ENCODE results near the gene FGD6.

The FGD6 gene

DNA sequence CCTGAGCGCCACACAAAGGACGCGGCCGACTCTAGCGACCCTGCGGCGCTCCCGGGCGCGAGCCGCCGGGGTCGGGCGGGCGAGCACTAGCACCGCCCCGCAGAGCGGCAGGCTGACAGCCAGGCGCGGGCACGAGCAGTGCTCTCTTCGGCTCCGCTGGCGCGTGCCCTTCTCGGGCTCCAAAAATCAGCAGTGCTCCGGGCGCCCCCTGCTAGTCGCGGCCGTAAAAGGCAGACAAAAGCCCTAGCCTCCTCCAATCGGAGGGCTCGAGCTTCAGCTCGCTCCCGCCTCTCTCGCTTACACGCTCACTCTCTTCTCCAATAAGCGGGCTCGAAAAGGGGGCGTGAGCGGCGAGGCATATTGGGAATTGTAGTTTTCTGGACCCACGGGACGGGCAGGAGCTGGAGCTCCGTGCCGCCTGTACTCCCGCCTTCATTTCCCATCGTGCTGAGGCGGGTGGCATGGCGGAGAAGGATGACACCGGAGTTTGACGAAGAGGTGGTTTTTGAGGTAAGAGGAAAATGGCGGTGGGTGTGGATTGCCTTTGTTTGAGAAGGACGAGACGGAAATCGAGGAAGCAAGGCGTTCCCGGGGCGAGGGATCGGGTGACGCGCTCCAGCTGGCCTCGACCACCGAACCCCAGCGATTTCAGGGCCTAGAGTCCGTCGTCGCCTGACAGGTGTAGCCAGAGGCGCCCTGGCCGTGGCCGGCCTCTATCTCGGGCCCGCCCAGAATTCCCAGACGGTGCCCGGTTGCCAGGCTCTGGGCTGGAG is at the start of gene FGD6, which contains the start of gene VEZT:
Gene FGD6 (minus strand): TSS at position 91 of the 773 bp plus-strand sequence. CDS start 227 bp downstream, outside the sequence.
Gene VEZT (plus strand): TSS at position 431 of the 773 bp plus-strand sequence. CDS start 44 bp downstream, at position 475.
- FAIRE-seq = peak; percentile 58
- DNase-seq (ENCODE audit: insufficient read length, low spot score) = peak; percentile 63
- TF ChIP-seq, protein P1, sequence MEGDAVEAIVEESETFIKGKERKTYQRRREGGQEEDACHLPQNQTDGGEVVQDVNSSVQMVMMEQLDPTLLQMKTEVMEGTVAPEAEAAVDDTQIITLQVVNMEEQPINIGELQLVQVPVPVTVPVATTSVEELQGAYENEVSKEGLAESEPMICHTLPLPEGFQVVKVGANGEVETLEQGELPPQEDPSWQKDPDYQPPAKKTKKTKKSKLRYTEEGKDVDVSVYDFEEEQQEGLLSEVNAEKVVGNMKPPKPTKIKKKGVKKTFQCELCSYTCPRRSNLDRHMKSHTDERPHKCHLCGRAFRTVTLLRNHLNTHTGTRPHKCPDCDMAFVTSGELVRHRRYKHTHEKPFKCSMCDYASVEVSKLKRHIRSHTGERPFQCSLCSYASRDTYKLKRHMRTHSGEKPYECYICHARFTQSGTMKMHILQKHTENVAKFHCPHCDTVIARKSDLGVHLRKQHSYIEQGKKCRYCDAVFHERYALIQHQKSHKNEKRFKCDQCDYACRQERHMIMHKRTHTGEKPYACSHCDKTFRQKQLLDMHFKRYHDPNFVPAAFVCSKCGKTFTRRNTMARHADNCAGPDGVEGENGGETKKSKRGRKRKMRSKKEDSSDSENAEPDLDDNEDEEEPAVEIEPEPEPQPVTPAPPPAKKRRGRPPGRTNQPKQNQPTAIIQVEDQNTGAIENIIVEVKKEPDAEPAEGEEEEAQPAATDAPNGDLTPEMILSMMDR (IDR thresholded peaks at IDR 0.05; ENCODE audit: insufficient read depth, missing control alignments) = peak; percentile 43

DNA sequence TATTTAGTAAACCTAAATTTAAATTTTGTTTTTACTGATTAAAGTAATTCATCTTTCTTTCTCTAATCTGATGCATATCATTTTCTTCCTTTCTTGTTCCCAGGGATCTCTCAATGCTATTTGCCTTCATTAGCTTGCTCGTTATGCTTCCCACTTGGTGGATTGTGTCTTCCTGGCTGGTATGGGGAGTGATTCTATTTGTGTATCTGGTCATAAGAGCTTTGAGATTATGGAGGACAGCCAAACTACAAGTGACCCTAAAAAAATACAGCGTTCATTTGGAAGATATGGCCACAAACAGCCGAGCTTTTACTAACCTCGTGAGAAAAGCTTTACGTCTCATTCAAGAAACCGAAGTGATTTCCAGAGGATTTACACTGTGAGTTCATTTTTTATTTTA is 49.0 kb upstream of the FGD6 start:
- TF ChIP-seq, protein P1 (IDR thresholded peaks at IDR 0.05; ENCODE audit: insufficient read depth, missing control alignments) = no peak
- DNase-seq (ENCODE audit: insufficient read length, low spot score) = no peak
- no peak for FAIRE-seq

DNA sequence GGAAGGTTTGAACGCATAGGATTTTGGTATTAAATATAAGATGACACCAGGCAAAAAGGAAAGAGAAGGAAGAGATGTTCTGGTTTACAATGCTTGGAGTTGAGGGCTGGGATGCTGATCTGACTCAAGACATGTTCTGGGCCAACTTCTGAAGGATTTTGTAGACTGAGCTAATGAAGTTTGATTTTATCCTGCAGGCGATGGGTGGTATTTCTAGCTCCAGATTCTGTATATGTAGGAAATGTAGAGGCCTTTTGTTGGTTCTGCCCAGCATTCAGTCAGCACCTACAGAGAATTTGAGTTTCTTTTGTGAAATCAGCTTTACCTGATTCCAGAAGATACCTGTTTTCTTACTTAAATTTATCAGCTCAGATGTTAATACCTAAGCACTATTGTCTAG is 48.5 kb upstream of the FGD6 start:
- FAIRE-seq (no peak), DNase-seq (ENCODE audit: insufficient read length, low spot score) (no peak)
- TF ChIP-seq, protein P1 (IDR thresholded peaks at IDR 0.05; ENCODE audit: insufficient read depth, missing control alignments) = no peak

DNA sequence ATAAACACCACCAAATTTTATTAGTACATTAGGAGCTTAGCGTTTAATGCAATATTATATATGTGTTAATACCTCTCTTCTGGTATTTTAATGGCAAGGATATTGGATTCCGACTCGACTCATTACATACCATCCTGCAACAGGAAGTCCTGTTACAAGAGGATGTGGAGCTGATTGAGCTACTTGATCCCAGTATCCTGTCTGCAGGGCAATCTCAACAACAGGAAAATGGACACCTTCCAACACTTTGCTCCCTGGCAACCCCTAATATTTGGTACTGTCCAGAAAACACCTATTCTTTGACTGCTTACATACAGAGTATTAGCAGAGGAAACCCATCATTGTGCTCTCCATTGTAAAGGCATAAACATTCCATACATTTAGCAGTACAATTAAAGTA is 45.5 kb upstream of the FGD6 start:
- TF ChIP-seq, protein P1 (IDR thresholded peaks at IDR 0.05; ENCODE audit: insufficient read depth, missing control alignments) = no peak
- FAIRE-seq (no peak), DNase-seq (ENCODE audit: insufficient read length, low spot score) (no peak)

DNA sequence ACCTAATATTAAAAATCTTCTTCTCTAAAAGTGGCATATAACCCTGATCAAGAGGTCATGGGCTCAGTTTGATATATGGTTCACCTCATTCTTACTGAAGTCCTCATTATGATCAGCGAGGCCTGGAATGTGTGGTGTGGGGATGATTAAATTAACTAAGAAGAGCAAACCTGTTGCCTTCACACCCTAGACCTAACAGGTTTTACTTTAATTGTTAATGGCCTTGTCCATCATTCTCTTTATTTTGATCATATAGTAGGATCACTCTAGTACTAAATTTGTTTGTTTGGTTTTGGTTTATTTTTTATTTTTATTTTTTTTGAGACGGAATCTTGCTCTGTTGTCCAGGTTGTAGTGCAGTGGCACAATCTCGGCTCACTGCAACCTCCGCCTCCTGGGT is 43.8 kb upstream of the FGD6 start:
- TF ChIP-seq, protein P1 (IDR thresholded peaks at IDR 0.05; ENCODE audit: insufficient read depth, missing control alignments) = no peak
- FAIRE-seq = no peak
- no peak for DNase-seq (ENCODE audit: insufficient read length, low spot score)

DNA sequence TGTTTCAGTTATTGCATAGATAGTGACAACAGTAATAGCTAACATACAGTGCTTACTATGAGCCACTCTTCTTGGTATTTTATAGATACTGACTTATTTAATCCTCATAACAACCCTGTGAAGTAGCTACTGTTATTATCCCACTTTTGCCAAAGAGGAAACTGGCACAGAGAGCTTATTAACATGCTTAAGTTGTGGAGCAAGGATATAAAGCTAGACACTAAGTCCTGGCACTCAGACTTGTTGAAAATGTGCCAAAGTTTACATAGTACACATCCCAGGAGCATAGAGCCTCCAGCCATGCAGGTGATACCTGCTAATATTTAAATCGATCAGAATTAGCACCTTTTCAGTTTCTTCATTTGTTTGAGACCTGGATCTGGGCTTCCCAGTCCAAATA is 42.1 kb upstream of the FGD6 start:
- FAIRE-seq (no peak), DNase-seq (ENCODE audit: insufficient read length, low spot score) (no peak)

More for the DNA sequence above, 42.1 kb upstream of the FGD6 start:
- TF ChIP-seq, protein P1 (IDR thresholded peaks at IDR 0.05; ENCODE audit: insufficient read depth, missing control alignments) = no peak
